Subcutaneous abdominal adipose tissue (tissue), 5 donors: Measurements from ENCODE around the gene ZNF600.
A peak's percentile ranks its signal among the peaks of the same experiment; 100 is the strongest.
"Not testable (repeated sequence)": the region's sequence is repeated elsewhere in the genome, so short reads cannot be mapped to it uniquely, and the experiment has no call there.

Experiments used
- H3K27ac ChIP-seq: one replicate; pipeline ENCODE4 v1.7.0; 2013; ENCODE audit warnings: low read depth, mild to moderate bottlenecking, inconsistent platforms, low read length, moderate library complexity
- H3K27me3 ChIP-seq, 5 donors: one replicate each; pipeline ENCODE4 v1.7.0; 2013; ENCODE audit warnings: low read length in 5 of 5, inconsistent platforms in 1 of 5; ENCODE audit not compliant: control insufficient read depth in 5 of 5, insufficient read depth in 4 of 5
- H3K36me3 ChIP-seq, 5 donors: one replicate each; pipeline ENCODE4 v1.7.0; 2013; ENCODE audit warnings: low read length in 5 of 5; ENCODE audit not compliant: control insufficient read depth in 5 of 5, insufficient read depth in 5 of 5
- H3K4me1 ChIP-seq, 5 donors: one replicate each; pipeline ENCODE4 v1.7.0; 2013; ENCODE audit warnings: low read length in 5 of 5, mild to moderate bottlenecking in 3 of 5, moderate library complexity in 1 of 5; ENCODE audit not compliant: control insufficient read depth in 5 of 5, insufficient read depth in 5 of 5
- H3K4me3 ChIP-seq, 5 donors: one replicate each; pipeline ENCODE4 v1.7.0; 2013; ENCODE audit warnings: low read length in 5 of 5, low read depth in 1 of 5
- H3K9ac ChIP-seq, 5 donors: one replicate each; pipeline ENCODE4 v1.7.0; 2013; ENCODE audit warnings: low read length in 5 of 5, mild to moderate bottlenecking in 4 of 5, moderate library complexity in 3 of 5
- H3K9me3 ChIP-seq, 5 donors: one replicate each; pipeline ENCODE4 v1.7.0; 2013; ENCODE audit warnings: low read length in 5 of 5; ENCODE audit not compliant: control insufficient read depth in 5 of 5
- donor health status: healthy.
- donor health status: healthy.
- donor health status: healthy.
- donor health status: healthy.
- donor health status: healthy.

The ZNF600 gene

GRCh38 chr19:52786464-52787354, at the start of gene ZNF600:
ZNF600 (minus strand) TSS chr19:52786791; CDS start chr19:52778888, 7,903 bp downstream.
- not testable (repeated sequence) for H3K27me3 ChIP-seq

GRCh38 chr19:52834289-52834688, 47.7 kb upstream of the ZNF600 start:
- not testable (repeated sequence) for H3K27ac ChIP-seq, H3K27me3 ChIP-seq, H3K4me3 ChIP-seq, H3K9ac ChIP-seq, H3K4me1 ChIP-seq, H3K36me3 ChIP-seq
- H3K9me3 ChIP-seq: peaks cover 0 to 43% (median 18%) of the 10 kb centered on the region in 5 donors

More at GRCh38 chr19:52786464-52787354, at the start of gene ZNF600:
- Histone ChIP-seq H3K4me3 (peak within 1 kb of the TSS; percentile 77 to 87 (median 81)), H3K27ac (peak within 1 kb of the TSS; percentile 13), H3K9ac (peak within 1 kb of the TSS; percentile 38 to 86 (median 80)), H3K4me1 (peaks cover 0 to 18% (median 17%) of the 10 kb centered on the region in 5 donors)
- not testable (repeated sequence) for H3K9me3 ChIP-seq, H3K36me3 ChIP-seq

GRCh38 chr19:52833541-52833940, 47.0 kb upstream of the ZNF600 start:
- not testable (repeated sequence) for H3K27ac ChIP-seq, H3K36me3 ChIP-seq, H3K4me3 ChIP-seq, H3K9ac ChIP-seq, H3K4me1 ChIP-seq, H3K27me3 ChIP-seq
- peaks cover 0 to 38% (median 11%) of the 10 kb centered on the region in 5 donors for H3K9me3 ChIP-seq

GRCh38 chr19:52829866-52830265, 43.3 kb upstream of the ZNF600 start:
- not testable (repeated sequence) for H3K4me1 ChIP-seq, H3K36me3 ChIP-seq, H3K4me3 ChIP-seq, H3K27ac ChIP-seq, H3K9ac ChIP-seq, H3K27me3 ChIP-seq
- H3K9me3 ChIP-seq: peaks cover 0 to 16% (median 0%) of the 10 kb centered on the region in 5 donors

- Histone ChIP-seq H3K27me3 (no peaks in the 10 kb centered on the region), H3K27ac (no peak overlapping the region), H3K4me1 (peaks cover 0 to 5% (median 1%) of the 10 kb centered on the region in 5 donors), H3K9ac (no peak overlapping the region), H3K4me3 (no peak overlapping the region), H3K9me3 (peaks cover 0 to 4% (median 0%) of the 10 kb centered on the region in 5 donors), H3K36me3 (no peaks in the 10 kb centered on the region)
Measured at GRCh38 chr19:52825765-52826164, 39.2 kb upstream of the ZNF600 start.

GRCh38 chr19:52823676-52824075, 37.1 kb upstream of the ZNF600 start:
- H3K27ac ChIP-seq: no peak overlapping the region
- no peak overlapping the region for H3K9ac ChIP-seq
- H3K27me3 ChIP-seq: no peaks in the 10 kb centered on the region
- H3K4me1 ChIP-seq: peaks cover 0 to 11% (median 7%) of the 10 kb centered on the region in 5 donors
- no peaks in the 10 kb centered on the region for H3K36me3 ChIP-seq
- no peak overlapping the region for H3K4me3 ChIP-seq
- H3K9me3 ChIP-seq: peaks cover 0 to 4% (median 0%) of the 10 kb centered on the region in 5 donors

- H3K9me3 ChIP-seq, H3K27me3 ChIP-seq, H3K27ac ChIP-seq: not testable (repeated sequence)
- peak within 1 kb of the TSS; percentile 73 to 86 (median 80) for H3K4me3 ChIP-seq
- peak within 1 kb of the TSS; percentile 48 to 81 (median 63) for H3K9ac ChIP-seq
- H3K36me3 ChIP-seq: peaks cover 0 to 10% (median 8%) of the 10 kb centered on the region in 5 donors
- peaks cover 0 to 11% (median 7%) of the 10 kb centered on the region in 5 donors for H3K4me1 ChIP-seq
Measured at GRCh38 chr19:52821204-52821960, 34.8 kb upstream of the ZNF600 start, which contains the start of gene ZNF28. ZNF28 (minus strand) TSS chr19:52821633; CDS start chr19:52817958, 3,675 bp downstream.

GRCh38 chr19:52820472-52821203, 34.0 kb upstream of the ZNF600 start:
- H3K9me3 ChIP-seq, H3K27me3 ChIP-seq, H3K27ac ChIP-seq: not testable (repeated sequence)
- peak overlapping the region; percentile 73 to 86 (median 80) for H3K4me3 ChIP-seq
- peaks cover 0 to 11% (median 7%) of the 10 kb centered on the region in 5 donors for H3K4me1 ChIP-seq
- peak overlapping the region; percentile 48 to 81 (median 63) for H3K9ac ChIP-seq
- peaks cover 0 to 11% (median 8%) of the 10 kb centered on the region in 5 donors for H3K36me3 ChIP-seq

- Histone ChIP-seq H3K4me1 (no peaks in the 10 kb centered on the region), H3K4me3 (no peak overlapping the region), H3K9me3 (peaks cover 0 to 9% (median 0%) of the 10 kb centered on the region in 5 donors), H3K27ac (no peak overlapping the region), H3K9ac (no peak overlapping the region), H3K27me3 (no peaks in the 10 kb centered on the region), H3K36me3 (peaks cover 0 to 39% (median 25%) of the 10 kb centered on the region in 5 donors)
Measured at GRCh38 chr19:52809801-52810200, 23.2 kb upstream of the ZNF600 start.
